ENCODE measurements around the gene ETV6.
A peak's percentile ranks its signal among the peaks of the same experiment; 100 is the strongest.

ETV6 gene

GRCh38 chr12:11875414-11875935 is 226.0 kb downstream of the ETV6 start:
- H3K27me3 ChIP-seq (ENCODE audit: insufficient read depth, low read length, poor library complexity): no peaks in the 10 kb centered on the region
- peaks cover 63% of the 10 kb centered on the region for H3K79me2 ChIP-seq (ENCODE audit: insufficient read depth, low read length)
- no peaks in the 10 kb centered on the region for H3K9me3 ChIP-seq (ENCODE audit: insufficient read depth, low read length, severe bottlenecking)
- H4K20me1 ChIP-seq (ENCODE audit: insufficient read depth, low read length): no peaks in the 10 kb centered on the region
- peak overlapping the region in 1 of 2 experiments; percentile 25; a peak in 2 of 4 replicates for H3K4me3 ChIP-seq (ENCODE audit: low read depth in 1 of 2, low read length in 2 of 2)
- H3K9ac ChIP-seq (ENCODE audit: low read depth, low read length): peak overlapping the region; percentile 61
- DNase-seq: peak; percentile 26
- H3K36me3 ChIP-seq (ENCODE audit: insufficient read depth, low read length): peaks cover 71% of the 10 kb centered on the region
- peak overlapping the region; percentile 54 for H3K4me2 ChIP-seq (ENCODE audit: insufficient read depth, low read length)
- peak; percentile 22; the same call in 1 of the 3 replicates for ATAC-seq (ENCODE audit: insufficient read depth, low read depth)
- H3K4me1 ChIP-seq (ENCODE audit: insufficient read depth, low read length): peaks cover 79% of the 10 kb centered on the region
- H3K27ac ChIP-seq (ENCODE audit: low read length): peak overlapping the region; percentile 97
- H2AFZ ChIP-seq (ENCODE audit: low read depth, low read length): no peak overlapping the region
- no peak for TF ChIP-seq EZH2 (IDR thresholded peaks at IDR 0.05; ENCODE audit: borderline replicate concordance, low read depth, low read length, severe bottlenecking)
- TF ChIP-seq CTCF (IDR thresholded peaks at IDR 0.05; ENCODE audit: borderline replicate concordance, extremely low read depth, low read length, poor library complexity, severe bottlenecking): peak; percentile 16

GRCh38 chr12:11876307-11876706 is 226.8 kb downstream of the ETV6 start:
- H2AFZ ChIP-seq (ENCODE audit: low read depth, low read length): 0 out of 2 replicates have a peak overlapping the region, but pooled peaks have one; percentile 17
- no peaks in the 10 kb centered on the region for H3K9me3 ChIP-seq (ENCODE audit: insufficient read depth, low read length, severe bottlenecking)
- H3K36me3 ChIP-seq (ENCODE audit: insufficient read depth, low read length): peaks cover 71% of the 10 kb centered on the region
- peak; percentile 45 for DNase-seq
- H3K79me2 ChIP-seq (ENCODE audit: insufficient read depth, low read length): peaks cover 65% of the 10 kb centered on the region
- H3K4me2 ChIP-seq (ENCODE audit: insufficient read depth, low read length): peak overlapping the region; percentile 54
- ATAC-seq (ENCODE audit: insufficient read depth, low read depth): peak; percentile 52
- H3K27me3 ChIP-seq (ENCODE audit: insufficient read depth, low read length, poor library complexity): no peaks in the 10 kb centered on the region
- H4K20me1 ChIP-seq (ENCODE audit: insufficient read depth, low read length): no peaks in the 10 kb centered on the region
- H3K4me3 ChIP-seq (ENCODE audit: low read depth in 1 of 2, low read length in 2 of 2): peak overlapping the region in 1 of 2 experiments; percentile 28; a peak in 2 of 4 replicates
- H3K27ac ChIP-seq (ENCODE audit: low read length): peak overlapping the region; percentile 97
- peak overlapping the region; percentile 61 for H3K9ac ChIP-seq (ENCODE audit: low read depth, low read length)
- peaks cover 75% of the 10 kb centered on the region for H3K4me1 ChIP-seq (ENCODE audit: insufficient read depth, low read length)
- TF ChIP-seq EZH2 (IDR thresholded peaks at IDR 0.05; ENCODE audit: borderline replicate concordance, low read depth, low read length, severe bottlenecking) (no peak), CTCF (IDR thresholded peaks at IDR 0.05; ENCODE audit: borderline replicate concordance, extremely low read depth, low read length, poor library complexity, severe bottlenecking) (no peak)

GRCh38 chr12:11877102-11877826 is 227.8 kb downstream of the ETV6 start:
- Histone ChIP-seq H4K20me1 (ENCODE audit: insufficient read depth, low read length) (no peaks in the 10 kb centered on the region), H3K4me2 (ENCODE audit: insufficient read depth, low read length) (peak overlapping the region; percentile 54), H3K9me3 (ENCODE audit: insufficient read depth, low read length, severe bottlenecking) (no peaks in the 10 kb centered on the region), H2AFZ (ENCODE audit: low read depth, low read length) (peak overlapping the region; percentile 12; the same call in 1 of the 2 replicates), H3K79me2 (ENCODE audit: insufficient read depth, low read length) (peaks cover 62% of the 10 kb centered on the region), H3K36me3 (ENCODE audit: insufficient read depth, low read length) (peaks cover 71% of the 10 kb centered on the region), H3K4me1 (ENCODE audit: insufficient read depth, low read length) (peaks cover 66% of the 10 kb centered on the region), H3K4me3 (ENCODE audit: low read depth in 1 of 2, low read length in 2 of 2) (peak overlapping the region in 1 of 2 experiments; percentile 33; a peak in 1 of 4 replicates), H3K27me3 (ENCODE audit: insufficient read depth, low read length, poor library complexity) (no peaks in the 10 kb centered on the region), H3K27ac (ENCODE audit: low read length) (peak overlapping the region; percentile 97), H3K9ac (ENCODE audit: low read depth, low read length) (peak overlapping the region; percentile 61)
- DNase-seq (peak; percentile 52), ATAC-seq (ENCODE audit: insufficient read depth, low read depth) (peak; percentile 72)
- TF ChIP-seq CTCF (IDR thresholded peaks at IDR 0.05; ENCODE audit: borderline replicate concordance, extremely low read depth, low read length, poor library complexity, severe bottlenecking) (no peak), EZH2 (IDR thresholded peaks at IDR 0.05; ENCODE audit: borderline replicate concordance, low read depth, low read length, severe bottlenecking) (no peak)
